GM18517 (cell line): ENCODE measurements around the gene MYO3B.

ENCODE experiments used
- ATAC-seq: cut with Tn5 transposase; IDR thresholded peaks from one replicate; pipeline ENCODE4 v1.9.1; 2021; ENCODE audit warnings: mild to moderate bottlenecking, moderate library complexity; ENCODE audit not compliant: unreplicated experiment

Gene MYO3B

DNA sequence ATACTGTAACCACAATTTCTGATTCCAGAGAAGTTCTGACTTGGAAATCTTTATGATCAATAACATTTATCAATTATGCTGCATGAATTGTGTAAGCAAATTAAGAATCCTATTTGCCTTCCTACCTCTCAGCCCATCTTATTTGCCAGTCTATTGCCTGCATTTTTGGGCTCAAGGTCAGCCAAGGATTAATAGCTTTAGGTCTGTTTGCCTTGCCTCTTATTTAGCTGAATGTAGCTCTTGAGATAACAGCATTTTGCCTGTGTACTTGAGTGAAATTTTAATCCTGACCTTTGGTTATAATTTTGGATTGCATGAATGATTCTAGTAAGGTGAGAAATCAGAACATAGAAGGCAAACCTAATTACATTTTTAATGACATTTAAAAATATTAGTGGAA, 51.2 kb downstream of the MYO3B start:
- ATAC-seq = no peak

DNA sequence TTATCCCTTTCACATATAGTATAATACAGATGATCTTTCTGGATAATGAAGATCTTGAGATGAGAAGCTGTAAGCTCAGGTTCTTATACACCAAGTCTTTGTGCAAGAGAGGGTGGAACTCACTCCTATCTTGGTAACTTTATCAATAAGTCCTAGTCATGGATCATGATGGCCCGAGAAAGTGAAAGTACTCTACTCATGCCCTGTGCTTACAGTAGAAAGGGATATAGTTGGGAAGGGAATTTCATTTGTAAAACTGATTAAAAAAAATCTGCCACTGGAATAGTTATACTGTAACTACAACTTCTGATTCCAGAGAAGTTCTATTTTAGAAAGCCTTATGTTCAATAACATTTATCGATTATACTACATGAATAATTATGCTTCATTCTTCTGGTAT, 51.8 kb downstream of the MYO3B start:
- no peak for ATAC-seq

DNA sequence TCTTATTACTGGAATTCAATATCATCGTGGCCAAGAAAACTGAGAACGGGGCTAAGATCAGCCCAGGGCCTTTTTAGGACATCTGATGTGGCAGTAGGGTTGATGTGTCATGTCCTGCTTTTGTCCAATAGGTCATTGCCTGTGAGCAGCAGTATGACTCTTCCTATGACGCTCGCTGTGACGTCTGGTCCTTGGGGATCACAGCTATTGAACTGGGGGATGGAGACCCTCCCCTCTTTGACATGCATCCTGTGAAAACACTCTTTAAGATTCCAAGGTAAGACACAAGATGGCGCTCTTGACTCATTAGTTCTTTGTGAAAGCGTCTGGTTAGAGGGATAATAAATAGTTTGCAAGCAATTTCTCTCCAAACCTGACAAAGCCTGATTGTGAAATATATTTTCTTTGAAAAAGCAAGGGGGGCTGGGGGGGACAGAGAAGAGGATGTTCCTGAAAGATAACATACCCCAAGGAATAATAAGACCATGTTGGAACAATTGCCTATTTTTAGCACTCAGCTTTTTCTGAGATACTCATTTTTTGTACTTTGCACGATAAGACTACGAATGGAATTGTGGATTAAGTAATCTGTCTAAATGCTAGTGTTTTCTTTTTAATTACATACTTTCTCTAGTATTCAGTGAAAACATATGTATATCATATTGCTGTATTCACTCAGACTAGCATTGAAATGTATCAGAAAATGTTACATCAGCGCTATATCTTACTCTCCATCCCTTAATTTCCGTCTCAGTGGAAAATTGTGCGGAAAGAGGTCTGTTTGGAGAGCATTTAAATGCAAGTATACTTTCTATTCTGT, 58.1 kb downstream of the MYO3B start:
- no peak for ATAC-seq

DNA sequence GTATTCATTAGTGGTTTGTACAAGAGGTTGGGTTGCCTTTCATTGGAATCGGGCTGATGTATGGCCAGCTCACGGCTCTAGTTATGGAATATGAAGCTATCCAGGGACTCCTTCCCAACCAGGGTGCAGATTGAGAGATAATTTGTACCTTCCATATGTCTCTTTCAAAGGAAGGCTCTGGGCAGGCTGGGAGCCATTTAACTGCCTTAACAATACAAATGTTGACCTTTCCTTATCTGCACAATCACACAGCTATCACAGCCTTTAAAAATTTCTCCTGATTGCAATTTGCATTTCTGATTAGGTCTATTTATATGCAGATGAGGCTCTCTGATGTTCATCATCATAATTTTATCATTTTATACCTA, 58.7 kb downstream of the MYO3B start:
- no peak for ATAC-seq

DNA sequence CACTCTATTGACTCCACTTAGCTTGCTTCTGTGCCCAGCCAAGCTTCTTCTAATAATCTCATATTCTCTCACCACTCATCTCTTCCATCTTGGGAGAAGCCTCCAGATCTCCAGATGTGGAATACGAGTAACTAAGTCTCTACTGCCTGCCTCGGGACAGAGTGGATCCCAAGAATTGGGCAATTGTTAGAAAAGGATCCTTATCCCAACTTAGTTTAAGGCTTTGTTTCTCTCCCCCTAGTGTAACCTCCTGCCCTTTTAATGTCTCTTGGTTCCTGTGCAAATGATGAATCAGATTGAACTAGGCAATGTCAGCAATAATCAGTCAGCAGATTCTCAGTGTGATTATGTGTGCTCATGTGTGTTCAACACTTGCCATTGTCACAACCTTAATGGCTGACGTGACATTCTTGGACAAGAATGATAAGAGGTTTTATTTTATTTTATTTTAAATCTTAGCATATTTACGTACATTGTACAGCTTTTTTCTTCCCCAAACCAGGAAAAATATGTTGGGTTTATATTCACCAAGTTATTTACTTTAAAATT, 59.7 kb downstream of the MYO3B start:
- ATAC-seq = no peak

DNA sequence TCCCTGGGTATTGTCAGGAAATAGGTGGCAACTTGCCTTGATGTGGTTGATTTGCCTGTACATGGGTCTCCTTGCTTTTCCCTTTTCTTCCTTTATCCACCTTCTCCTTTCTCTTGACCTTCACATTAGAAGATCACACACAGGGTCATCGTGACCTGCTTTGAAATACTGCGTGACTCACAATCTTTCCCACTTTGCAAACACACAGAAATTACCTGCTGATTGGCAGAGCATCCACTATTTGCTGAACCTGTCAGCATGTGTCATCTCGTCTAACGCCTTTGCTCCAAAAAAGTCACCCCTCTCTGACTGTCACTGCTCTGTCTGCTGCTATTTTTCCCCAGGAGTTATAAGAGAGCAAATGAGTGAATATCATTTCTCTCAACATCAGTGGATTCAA, 60.8 kb downstream of the MYO3B start:
- ATAC-seq = no peak

DNA sequence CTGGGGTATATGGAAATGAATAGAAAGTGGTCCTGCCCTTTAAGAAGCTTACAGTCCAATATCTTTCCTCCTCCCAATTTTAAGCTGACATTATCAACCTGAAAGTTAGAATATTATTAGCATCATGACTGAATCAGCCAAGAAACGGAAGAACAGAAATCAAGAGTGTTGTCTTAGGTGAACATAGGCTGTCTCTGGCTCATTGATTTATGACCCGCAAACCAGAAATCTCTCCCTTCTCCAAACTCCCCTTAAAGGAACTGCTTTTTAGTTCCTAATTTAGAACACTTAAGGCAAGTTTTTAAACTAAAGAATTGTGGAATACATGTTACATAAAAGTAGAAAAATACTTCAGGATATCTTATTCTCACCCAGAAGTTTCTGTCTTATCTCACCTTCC, 62.7 kb downstream of the MYO3B start:
- ATAC-seq = no peak

DNA sequence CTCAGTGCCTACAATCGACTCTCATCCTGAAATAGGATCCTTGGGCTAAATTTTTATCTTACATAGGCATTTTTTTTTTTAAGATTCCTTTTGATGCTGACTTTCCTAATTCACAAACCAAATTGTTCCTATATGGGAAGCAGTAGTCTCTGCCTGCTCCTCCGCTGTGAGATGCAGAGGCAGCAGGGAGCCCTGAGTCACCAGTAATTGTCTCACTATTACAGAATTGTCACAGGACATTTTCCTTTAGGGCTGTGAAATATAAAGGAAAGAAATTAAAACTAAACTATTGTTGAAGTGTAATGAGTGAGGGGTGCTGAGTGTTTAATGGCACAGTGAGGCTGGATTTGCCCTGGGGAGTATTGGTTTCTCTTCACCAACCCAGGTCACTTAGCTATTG, 63.8 kb downstream of the MYO3B start:
- ATAC-seq = no peak

DNA sequence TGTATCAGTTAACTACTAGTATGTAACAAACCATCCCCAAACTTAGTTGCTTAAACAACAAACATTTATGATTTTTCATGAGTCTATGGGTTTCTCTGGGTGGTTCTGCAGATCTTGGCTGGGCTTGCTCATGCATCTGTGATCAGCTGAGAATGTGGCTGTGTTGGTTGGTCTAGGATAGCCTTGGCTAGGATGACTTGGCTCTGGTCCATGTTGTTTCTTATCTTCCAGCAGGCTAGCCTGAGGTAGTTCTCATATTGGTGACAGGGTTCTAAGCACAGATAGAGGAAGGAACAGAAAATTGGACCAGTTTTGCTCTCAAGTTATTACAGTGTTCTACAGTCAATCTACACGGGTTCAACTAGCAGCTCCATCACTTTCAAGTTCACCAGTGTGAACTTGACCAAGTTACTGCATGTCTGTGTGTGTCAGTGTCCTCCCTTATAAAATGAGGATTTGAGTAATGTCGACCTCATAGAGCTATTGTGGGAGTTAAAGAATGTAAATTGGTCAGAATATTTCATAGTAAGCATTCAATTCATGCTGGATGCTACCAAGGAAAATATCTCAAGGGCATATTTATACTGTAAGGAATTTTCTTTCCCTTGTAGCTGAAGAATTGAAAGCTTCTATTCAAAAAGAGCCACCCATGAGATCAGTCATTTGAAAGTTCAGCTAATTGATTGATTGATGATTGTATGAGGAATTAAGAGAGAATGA, 65.3 kb downstream of the MYO3B start:
- ATAC-seq = no peak

DNA sequence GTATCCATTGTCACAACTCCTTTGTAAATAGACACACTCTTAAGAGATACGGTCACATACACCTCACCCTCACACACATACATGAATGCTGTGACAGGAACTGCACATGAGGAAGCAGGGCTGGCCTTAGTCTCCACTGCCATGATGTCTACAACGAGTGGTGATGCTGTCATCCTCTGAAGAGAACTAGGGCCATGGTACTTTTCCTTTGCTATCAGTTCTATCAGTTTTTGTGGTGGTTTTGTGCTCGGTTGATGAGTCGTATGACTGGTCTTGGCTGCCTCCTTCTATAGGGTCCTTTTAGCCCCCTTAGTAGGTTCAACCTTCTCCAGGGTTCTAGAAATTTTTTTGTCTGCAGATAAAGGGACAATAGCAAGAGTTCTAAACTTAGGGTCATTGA, 66.0 kb downstream of the MYO3B start:
- no peak for ATAC-seq

DNA sequence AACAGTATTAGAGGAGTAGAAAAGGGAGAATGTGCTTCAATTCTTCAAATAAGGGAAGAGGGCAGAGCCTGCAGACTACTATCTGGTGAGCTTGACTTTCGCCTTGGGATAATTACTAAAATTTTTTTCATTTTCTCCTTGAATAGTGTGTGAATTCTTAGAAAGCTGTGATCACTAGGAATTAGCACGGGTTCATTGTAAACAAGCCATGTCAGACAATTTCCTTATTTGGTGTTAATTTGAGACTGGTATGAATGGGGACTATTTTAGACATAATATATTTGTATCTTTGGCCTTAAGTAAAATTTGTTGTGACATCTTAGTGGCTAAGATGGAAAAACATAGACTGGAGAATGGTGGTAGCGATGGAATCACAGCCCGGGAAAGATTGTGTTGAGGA, 66.6 kb downstream of the MYO3B start:
- no peak for ATAC-seq

DNA sequence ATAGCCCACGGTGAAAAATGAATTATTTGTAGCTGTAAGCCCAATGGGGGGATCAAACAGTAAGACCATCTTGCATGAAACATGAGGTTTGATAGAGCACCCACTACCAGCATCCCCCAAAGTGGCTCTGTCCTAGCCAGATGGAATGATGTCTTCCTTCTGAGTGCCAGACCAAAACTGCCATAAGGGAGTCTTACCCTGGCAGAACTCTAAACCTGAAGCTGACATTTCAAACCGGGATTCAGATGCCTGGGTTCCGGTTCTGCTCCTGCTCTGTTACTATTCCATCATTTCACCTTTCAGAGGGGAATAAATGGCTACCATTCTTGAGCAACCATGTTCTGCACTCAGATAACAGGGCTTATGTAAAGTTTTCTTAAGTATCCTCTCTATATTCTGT, 67.4 kb downstream of the MYO3B start:
- ATAC-seq = no peak

DNA sequence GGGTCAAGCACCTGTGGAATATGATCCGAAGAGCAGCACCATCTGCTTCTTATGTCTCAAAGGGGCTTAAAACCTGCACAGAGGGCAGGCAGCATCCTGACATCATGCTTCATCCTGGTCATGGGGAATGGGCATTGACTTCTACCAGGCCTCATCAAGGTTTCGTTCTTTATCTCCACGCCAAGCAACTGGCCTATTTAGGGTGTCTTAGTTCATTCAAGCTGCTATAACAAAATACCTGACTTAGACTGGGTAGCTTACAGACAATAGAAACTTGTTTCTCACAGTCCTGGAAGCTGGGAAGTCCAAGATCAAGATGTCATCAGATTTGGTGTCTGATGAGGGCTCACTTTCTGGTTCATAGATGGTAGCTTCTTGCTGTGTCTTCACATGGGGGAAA, 69.4 kb downstream of the MYO3B start:
- no peak for ATAC-seq

DNA sequence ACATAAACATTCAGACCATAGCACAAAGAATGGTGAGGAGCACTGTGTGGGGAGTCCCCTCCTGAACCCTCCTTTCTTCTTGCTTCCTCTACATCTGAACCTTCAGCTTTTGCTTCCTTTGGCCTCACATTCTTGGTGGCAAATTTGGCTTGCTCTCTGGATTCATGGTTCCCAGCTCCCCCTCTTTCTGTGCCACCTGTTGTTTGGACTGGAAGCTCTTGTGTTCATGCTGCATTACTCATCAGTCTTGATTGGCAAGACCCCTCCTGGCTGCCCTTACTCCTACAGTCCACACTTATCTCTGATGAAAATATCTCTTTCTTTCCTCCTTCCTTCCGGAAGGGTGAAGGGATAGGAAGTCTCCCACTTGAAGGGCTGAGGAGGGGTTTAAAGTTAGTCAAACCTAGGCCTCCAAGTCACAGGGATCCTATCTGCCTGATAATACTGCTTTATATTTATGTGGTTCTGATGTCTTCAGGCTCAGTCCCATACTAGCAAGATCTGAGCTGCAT, 70.0 kb downstream of the MYO3B start:
- no peak for ATAC-seq

DNA sequence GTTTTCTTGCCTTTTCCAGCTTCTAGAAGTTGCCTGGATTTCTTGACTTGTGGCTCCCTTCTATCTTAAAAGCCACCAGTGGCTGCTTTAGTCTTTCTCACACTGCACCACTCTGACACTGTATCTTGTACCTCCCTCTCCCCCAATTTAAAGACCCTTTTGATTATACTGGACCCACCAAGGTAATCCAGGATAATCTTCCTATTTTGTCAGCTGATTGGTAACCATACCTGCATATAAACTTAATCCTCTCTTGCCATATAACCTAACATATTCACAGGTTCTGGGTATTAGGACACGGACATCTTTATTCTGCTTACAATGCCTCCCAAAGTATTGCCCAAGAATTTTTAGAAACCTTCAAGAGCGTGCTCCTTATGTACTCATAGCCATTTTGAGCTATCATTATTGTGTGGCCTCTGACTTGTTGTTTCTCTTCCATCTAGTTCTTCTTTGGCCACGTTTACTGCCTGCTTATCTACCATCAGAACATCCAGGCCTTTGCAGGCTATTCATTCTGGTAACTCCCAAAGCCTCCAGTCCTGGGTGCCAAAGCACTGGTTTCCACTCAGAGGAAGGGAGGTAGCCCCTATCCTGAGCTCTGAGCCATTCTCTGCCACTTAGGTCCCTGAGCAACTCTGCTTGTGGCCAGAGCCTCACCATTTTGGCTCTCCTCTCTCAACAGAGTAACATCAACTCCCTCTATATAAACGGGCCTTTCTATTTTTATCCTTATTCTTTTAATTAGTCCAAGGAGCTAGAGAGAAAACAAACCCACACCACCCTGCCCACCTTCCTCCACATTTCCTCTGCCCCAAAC, 70.8 kb downstream of the MYO3B start:
- ATAC-seq = no peak

DNA sequence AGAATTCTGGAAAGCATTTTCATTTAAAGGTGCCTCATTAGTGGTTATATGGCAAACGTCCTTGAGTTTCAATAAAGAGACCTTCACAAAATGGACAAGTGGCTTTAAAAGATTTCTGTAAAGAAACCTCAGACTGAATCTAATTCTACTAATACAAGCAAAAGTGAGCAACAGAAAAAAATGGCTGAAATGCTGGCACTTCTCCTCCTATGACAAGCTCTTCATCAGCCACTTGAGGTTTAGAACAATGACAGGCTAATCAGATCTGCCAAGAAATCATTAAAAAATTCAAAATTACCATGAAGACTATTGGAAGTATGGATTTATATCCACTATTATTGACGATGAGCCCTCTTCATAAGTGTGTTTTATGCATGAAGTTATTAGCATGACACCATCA, 71.8 kb downstream of the MYO3B start:
- ATAC-seq = no peak

DNA sequence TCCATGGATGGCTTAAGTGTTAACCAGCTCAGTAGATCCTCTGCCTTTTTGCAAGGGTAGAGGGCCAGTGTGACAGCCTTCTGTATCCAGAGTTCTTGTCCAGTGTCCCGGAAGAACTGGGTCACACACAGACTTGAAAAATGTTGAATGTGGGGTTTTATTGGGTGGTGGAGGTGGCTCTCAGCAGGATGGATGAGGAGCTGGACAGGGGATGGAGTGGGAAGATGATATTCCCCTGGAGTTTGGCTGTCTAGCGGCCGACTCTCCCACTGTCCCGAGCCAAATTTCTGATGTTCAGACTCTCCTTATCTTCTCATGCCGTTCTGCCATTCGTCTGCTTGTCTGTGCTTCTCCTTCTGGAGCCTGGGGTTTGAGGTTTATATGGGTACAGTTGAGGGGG, 72.6 kb downstream of the MYO3B start:
- ATAC-seq = no peak

DNA sequence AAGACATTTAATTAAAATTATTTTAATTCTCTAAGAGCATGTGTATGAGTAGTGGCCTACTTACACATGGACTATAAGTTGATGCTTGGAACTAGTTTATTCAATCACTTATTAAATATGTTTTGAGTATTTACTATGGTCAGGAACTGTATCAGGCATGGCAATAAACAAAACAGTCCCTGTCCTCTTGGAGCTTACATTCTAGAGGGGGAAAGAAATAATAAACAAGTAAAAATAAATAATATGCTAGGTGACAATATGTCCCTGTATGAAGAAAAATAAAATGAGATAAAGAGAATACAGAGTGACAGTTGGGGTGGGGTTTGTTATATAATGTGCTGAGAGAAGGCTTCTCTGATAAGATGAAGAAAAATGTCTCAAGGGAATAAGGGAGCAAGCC, 74.5 kb downstream of the MYO3B start:
- no peak for ATAC-seq

DNA sequence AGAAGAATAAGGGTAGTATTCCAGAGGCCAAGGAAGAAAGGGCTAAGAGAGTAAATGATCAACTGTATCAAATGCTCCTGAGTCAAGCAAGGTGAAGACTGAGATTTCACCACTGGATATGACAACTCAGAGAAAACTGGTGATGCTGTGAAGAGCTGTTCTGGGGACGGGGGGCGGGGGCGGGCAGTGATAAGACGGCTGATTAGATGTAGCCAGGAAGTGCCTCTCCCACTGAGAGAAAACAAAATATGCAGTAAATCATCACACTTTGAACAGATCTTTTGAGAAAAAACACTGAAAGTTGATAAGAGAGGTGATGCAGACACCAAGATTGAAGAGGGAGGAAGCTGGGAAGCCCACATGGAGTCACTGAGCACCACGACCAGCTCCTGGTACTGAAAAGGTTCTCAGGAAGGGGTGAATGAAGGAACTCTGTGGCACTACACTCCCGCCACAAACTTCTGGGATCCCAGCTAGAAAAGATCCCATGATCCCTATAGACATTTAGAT, 75.8 kb downstream of the MYO3B start:
- ATAC-seq = no peak

DNA sequence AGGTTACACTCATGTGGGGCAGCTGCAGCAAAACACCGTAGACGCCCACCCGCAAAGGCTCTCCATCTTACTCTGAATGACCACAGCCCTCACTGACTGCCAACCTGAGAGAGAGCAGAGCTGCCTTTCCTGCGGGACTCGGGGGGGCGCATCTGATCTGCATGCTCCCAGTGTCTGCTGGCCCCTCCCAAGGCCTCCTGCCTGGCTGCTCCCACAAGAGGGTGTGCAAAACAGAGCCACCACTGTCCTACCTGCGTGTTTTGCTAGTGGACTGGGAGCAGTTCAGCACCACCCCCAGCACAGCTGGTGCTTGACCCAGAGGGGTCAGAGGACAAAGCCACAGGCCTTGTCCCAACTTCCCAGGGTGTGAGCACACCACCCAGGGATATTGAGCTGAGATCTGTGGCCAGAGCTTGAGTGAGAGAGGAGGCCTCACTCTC, 76.4 kb downstream of the MYO3B start:
- no peak for ATAC-seq

DNA sequence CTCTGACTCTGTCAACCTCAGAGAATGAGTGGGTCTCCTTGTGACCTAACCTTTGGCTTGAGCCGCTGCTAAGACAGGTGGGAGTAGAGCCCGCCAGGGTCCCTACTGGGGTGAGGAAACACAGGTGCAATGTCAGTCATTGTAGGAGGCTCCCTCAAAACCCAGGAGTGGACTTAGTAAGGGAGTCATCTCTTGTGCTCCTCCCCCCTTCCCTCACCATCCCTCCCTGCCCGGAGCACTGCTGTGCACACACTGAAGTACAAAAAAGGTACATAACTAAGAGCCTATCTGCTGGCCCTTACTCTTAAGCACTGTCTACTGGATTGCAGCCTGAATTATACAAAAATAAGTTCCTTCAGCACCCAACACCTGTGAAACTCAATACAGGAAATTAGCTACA, 77.2 kb downstream of the MYO3B start:
- ATAC-seq = no peak
